ENCODE results near the gene MRPL12.
A peak's percentile ranks its signal among the peaks of the same experiment; 100 is the strongest.

MRPL12 gene

DNA sequence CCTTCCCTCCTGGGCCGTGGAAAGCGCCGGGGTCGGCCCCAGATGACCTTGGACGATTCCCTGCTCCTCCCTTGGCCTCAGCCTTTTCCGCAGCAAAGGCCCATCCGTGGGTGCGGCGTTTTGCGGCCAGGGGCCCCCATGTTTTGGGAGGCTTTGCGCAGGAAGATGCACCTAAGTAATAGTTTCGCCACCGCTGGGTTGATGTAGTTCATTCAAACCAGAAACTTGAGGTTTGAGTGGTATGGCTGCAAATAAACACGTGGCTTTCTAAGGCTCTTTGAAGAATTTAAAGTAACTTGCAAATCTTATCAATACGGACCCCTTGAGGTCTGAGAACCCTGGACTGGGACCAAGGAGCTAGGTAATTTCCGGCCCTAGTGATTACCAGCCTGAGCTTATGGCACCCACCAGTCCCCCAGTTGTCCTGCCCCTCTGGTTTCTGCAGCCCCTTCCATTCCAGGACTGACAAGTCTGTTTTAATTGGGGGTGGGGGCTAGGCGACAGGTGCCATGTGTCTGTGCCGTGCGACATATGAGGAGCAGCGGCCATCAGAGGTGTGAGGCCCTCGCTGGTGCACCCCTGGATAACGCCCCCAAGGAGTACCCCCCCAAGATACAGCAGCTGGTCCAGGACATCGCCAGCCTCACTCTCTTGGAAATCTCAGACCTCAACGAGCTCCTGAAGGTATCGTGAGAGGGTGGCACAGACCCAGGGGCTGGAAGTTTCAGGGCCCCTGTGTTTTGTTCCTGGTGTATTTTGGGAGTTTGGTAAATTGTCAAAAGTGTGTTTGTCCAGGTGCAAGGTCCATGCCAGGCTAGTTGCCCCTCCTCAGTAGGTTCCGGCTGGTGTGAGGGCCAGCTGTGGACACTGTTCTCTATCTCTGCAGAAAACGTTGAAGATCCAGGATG lies 834 bp downstream of the MRPL12 start:
- TF ChIP-seq, protein P1, sequence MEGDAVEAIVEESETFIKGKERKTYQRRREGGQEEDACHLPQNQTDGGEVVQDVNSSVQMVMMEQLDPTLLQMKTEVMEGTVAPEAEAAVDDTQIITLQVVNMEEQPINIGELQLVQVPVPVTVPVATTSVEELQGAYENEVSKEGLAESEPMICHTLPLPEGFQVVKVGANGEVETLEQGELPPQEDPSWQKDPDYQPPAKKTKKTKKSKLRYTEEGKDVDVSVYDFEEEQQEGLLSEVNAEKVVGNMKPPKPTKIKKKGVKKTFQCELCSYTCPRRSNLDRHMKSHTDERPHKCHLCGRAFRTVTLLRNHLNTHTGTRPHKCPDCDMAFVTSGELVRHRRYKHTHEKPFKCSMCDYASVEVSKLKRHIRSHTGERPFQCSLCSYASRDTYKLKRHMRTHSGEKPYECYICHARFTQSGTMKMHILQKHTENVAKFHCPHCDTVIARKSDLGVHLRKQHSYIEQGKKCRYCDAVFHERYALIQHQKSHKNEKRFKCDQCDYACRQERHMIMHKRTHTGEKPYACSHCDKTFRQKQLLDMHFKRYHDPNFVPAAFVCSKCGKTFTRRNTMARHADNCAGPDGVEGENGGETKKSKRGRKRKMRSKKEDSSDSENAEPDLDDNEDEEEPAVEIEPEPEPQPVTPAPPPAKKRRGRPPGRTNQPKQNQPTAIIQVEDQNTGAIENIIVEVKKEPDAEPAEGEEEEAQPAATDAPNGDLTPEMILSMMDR (IDR thresholded peaks at IDR 0.05), result no peak
- Histone ChIP-seq H3K9ac (peak overlapping the region; percentile 90), H3K79me2 (peaks cover 25% of the 10 kb centered on the region), H3K4me3 (ENCODE audit: low read depth, low read length) (peak overlapping the region; percentile 94), H3K4me1 (peaks cover 11% of the 10 kb centered on the region), H3K27ac (peak overlapping the region; percentile 90), H3K4me2 (ENCODE audit: low read length) (peak overlapping the region; percentile 78), H3K9me3 (ENCODE audit: control insufficient read depth, low read length) (no peaks in the 10 kb centered on the region), H2AFZ (peak overlapping the region; percentile 95), H3K27me3 (ENCODE audit: control insufficient read depth, insufficient read depth, low read length) (no peaks in the 10 kb centered on the region), H3K36me3 (ENCODE audit: control insufficient read depth, insufficient read depth, low read length) (no peaks in the 10 kb centered on the region)

DNA sequence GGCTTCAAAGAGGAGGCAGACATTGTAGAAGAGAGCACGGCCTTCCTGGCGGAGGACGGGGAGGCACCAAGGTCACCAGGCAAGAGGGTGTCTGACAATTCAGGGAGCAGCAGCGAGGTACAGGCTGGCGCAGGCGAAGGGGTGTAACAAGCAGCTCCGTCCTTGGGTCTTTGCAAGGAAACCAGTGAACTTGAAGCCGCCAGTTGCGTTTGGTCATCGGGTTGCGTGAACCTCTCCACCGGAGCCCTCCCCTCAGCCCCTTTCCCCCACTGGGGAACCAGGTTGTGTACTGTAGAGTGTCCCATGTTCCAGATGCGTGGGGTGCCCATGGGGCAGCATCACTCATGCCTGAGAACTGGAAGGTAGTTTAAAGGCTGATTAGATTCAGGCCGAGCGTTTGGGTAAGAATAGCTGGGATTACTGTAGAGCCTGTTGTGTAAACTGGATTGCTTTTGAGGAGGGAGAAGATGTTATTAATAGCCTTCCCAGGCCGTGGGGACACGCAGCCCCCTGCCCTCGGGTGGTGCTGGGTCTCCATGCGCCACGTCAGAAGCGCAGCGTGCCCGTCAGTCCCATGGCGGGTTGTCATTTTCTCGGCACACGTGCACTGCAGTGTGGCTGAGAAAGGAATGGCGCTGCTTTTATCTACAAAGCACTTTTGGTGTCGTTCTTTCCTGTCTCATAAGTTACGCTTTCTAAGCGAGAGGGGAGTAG lies 2.5 kb downstream of the MRPL12 start:
- H3K79me2 ChIP-seq, result peaks cover 24% of the 10 kb centered on the region
- H3K9ac ChIP-seq, result no peak overlapping the region
- no peaks in the 10 kb centered on the region for H3K27me3 ChIP-seq (ENCODE audit: control insufficient read depth, insufficient read depth, low read length)
- TF ChIP-seq, protein P1 (IDR thresholded peaks at IDR 0.05), result no peak
- H3K27ac ChIP-seq, result no peak overlapping the region
- no peak overlapping the region for H3K4me3 ChIP-seq (ENCODE audit: low read depth, low read length)
- no peak overlapping the region for H3K4me2 ChIP-seq (ENCODE audit: low read length)
- peaks cover 17% of the 10 kb centered on the region for H3K4me1 ChIP-seq
- H3K36me3 ChIP-seq (ENCODE audit: control insufficient read depth, insufficient read depth, low read length), result no peaks in the 10 kb centered on the region
- no peak overlapping the region for H2AFZ ChIP-seq
- no peaks in the 10 kb centered on the region for H3K9me3 ChIP-seq (ENCODE audit: control insufficient read depth, low read length)

DNA sequence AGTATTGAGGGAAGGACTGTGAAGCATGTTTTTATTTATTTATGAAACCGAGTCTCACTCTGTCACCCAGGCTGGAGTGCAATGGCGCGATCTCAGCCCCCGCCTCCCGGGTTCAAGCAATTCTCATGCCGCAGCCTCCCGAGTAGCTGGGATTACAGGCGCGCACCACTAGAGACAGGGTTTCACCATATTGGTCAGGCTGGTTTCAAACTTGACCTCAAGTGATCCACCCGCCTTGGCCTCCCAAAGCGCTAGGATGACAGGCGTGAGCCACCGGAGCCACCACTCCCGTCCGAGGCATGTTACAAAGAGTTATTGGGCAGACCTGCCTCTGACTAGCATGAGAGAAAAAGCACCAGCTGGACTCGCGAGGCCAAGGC lies 3.1 kb downstream of the MRPL12 start:
- no peaks in the 10 kb centered on the region for H3K27me3 ChIP-seq (ENCODE audit: control insufficient read depth, insufficient read depth, low read length)
- no peak overlapping the region for H3K9ac ChIP-seq
- TF ChIP-seq, protein P1 (IDR thresholded peaks at IDR 0.05), result no peak
- no peak overlapping the region for H2AFZ ChIP-seq
- no peak overlapping the region for H3K4me2 ChIP-seq (ENCODE audit: low read length)
- H3K79me2 ChIP-seq, result peaks cover 18% of the 10 kb centered on the region
- H3K27ac ChIP-seq, result no peak overlapping the region
- H3K4me1 ChIP-seq, result peaks cover 18% of the 10 kb centered on the region
- no peak overlapping the region for H3K4me3 ChIP-seq (ENCODE audit: low read depth, low read length)
- H3K36me3 ChIP-seq (ENCODE audit: control insufficient read depth, insufficient read depth, low read length), result no peaks in the 10 kb centered on the region
- no peaks in the 10 kb centered on the region for H3K9me3 ChIP-seq (ENCODE audit: control insufficient read depth, low read length)

DNA sequence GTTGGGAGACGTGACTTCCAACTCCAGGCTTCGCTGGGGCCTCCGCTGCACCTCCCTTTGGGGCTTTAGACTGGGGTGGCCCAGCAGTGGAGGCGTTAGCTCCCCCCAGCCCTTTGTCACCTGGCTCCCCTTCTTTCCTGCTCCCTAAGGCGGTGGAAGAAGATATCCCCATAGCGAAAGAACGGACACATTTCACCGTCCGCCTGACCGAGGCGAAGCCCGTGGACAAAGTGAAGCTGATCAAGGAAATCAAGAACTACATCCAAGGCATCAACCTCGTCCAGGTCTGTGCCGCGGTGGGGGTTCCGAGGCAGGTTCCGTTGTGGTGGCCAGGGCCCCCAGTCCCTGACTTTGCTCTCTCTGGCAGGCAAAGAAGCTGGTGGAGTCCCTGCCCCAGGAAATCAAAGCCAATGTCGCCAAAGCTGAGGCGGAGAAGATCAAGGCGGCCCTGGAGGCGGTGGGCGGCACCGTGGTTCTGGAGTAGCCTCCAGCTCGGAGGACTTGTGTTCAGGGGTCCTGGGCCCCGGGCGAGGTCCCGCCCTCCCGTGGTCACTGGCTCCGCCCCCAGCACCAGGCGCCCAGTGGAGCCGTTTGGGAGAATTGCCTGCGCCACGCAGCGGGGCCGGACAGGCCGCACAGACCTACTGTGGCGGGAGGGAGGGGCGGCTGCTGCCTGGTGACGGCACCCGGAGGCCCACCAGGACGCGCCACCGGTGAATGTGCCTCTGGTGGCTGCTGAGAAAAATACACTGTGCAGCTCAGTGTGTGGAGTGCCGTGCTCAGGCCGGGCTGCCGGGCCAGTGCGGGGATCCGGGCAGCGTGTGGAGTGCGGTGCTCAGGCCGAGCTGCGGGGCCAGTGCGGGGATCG lies 3.8 kb downstream of the MRPL12 start:
- H3K27me3 ChIP-seq (ENCODE audit: control insufficient read depth, insufficient read depth, low read length), result no peaks in the 10 kb centered on the region
- no peak overlapping the region for H3K9ac ChIP-seq
- peaks cover 13% of the 10 kb centered on the region for H3K79me2 ChIP-seq
- no peak overlapping the region for H3K4me2 ChIP-seq (ENCODE audit: low read length)
- no peaks in the 10 kb centered on the region for H3K9me3 ChIP-seq (ENCODE audit: control insufficient read depth, low read length)
- H3K36me3 ChIP-seq (ENCODE audit: control insufficient read depth, insufficient read depth, low read length), result no peaks in the 10 kb centered on the region
- peaks cover 20% of the 10 kb centered on the region for H3K4me1 ChIP-seq
- no peak overlapping the region for H3K4me3 ChIP-seq (ENCODE audit: low read depth, low read length)
- TF ChIP-seq, protein P1 (IDR thresholded peaks at IDR 0.05), result no peak
- H2AFZ ChIP-seq, result no peak overlapping the region
- H3K27ac ChIP-seq, result no peak overlapping the region

Measured in parathyroid adenoma (tissue), 2 donors.